HepG2 (cell line): Measurements from ENCODE around the gene INO80C. TPM values are rescaled to one million over a fixed set of nuclear protein-coding genes. Genes with fewer than 3 reads are reported as not detected.

Source experiments
- ATAC-seq: fragments of 200-7000 bp; cut with Tn5 transposase; 3 replicates; pipeline ENCODE4 v1.9.1; 2020; ENCODE audit warnings: mild to moderate bottlenecking, moderate library complexity
- BruUV-seq: library from RNA; stranded (reverse); fragments of 400-500 nt; replicated peaks from 2 replicates; lab custom pipeline; 2021; lab: Mats Ljungman, UMichigan
- CTCF ChIA-PET: fragments of 300-600 bp; formaldehyde crosslinking; extraction: SDS; loops from one replicate; lab custom pipeline; 2021; ENCODE audit warnings: low total read pairs, inconsistent platforms, low intra/inter-chr PET ratio; lab: Yijun Ruan, JAX
- POLR2A ChIA-PET: fragments of 350-600 bp; sonication (Branson Sonifier 250); formaldehyde crosslinking; loops from one replicate; lab custom pipeline; 2020; ENCODE audit warnings: antibody characterized with exemption, inconsistent platforms; lab: Yijun Ruan, JAX
- DNase-seq: peaks from one replicate; pipeline ENCODE4 v3.0.0-alpha.2; 2015; ENCODE audit warnings: low spot score
- FAIRE-seq: peaks from 3 replicates; lab custom pipeline; 2011; peaks lifted over from hg19 to GRCh38; lab: Jason Lieb, UNC
- H2AFZ ChIP-seq: one replicate; pipeline ENCODE4 v1.6.1; 2011; ENCODE audit warnings: low read length, inconsistent platforms
- H3K27ac ChIP-seq: fragments of 300-600 bp; 3 replicates; pipeline ENCODE4 v1.8.0; 2011; ENCODE audit warnings: mixed run types, mild to moderate bottlenecking, mixed read lengths, low read length, inconsistent platforms; ENCODE audit not compliant: insufficient read depth; ENCODE audit errors: extremely low read length
- H3K27me3 ChIP-seq, 2 experiments: fragments of 200-600 bp in 1 of 2; 2 replicates in 1 of 2; 3 replicates in 1 of 2; pipeline versions ENCODE4 v1.6.0 to v1.8.0; 2011; ENCODE audit warnings: low read length in 2 of 2, mild to moderate bottlenecking in 2 of 2, moderate library complexity in 2 of 2, inconsistent platforms in 1 of 2; ENCODE audit not compliant: insufficient read depth in 2 of 2, control insufficient read depth in 1 of 2
- H3K36me3 ChIP-seq, 2 experiments: fragments of 200-600 bp in 1 of 2; replicated peaks in 1 of 2; 2 replicates in 1 of 2; 3 replicates in 1 of 2; pipeline versions ENCODE4 v1.5.1 to v1.8.0; 2011; ENCODE audit warnings: low read length in 2 of 2, inconsistent platforms in 1 of 2; ENCODE audit not compliant: insufficient read depth in 2 of 2, control insufficient read depth in 1 of 2
- H3K4me1 ChIP-seq: 2 replicates; pipeline ENCODE4 v1.5.1; 2012; ENCODE audit warnings: low read length, inconsistent platforms; ENCODE audit not compliant: insufficient read depth
- H3K4me2 ChIP-seq: 2 replicates; pipeline ENCODE4 v1.6.0; 2011; ENCODE audit warnings: low read depth, low read length, inconsistent platforms
- H3K4me3 ChIP-seq, 3 experiments: fragments of 200-600 bp in 1 of 3; sonication (generic), shearing (Covaris generic) in 1 of 3; replicated peaks in 1 of 3; 2 replicates each; pipeline ENCODE4 v1.5.1; 2011 to 2016; ENCODE audit warnings: low read length in 3 of 3, inconsistent platforms in 2 of 3, low read depth in 2 of 3, mild to moderate bottlenecking in 2 of 3, control low read depth in 1 of 3, mixed read lengths in 1 of 3; ENCODE audit not compliant: insufficient read depth in 1 of 3
- H3K79me2 ChIP-seq: one replicate; pipeline ENCODE4 v1.6.1; 2011; ENCODE audit warnings: low read length, inconsistent platforms; ENCODE audit not compliant: insufficient read depth
- H3K9ac ChIP-seq: 2 replicates; pipeline ENCODE4 v1.6.0; 2011; ENCODE audit warnings: mild to moderate bottlenecking, low read depth, low read length, inconsistent platforms; ENCODE audit not compliant: insufficient read depth
- H3K9me3 ChIP-seq: 2 replicates; pipeline ENCODE4 v1.5.1; 2012; ENCODE audit warnings: mild to moderate bottlenecking, low read length
- H4K20me1 ChIP-seq: 2 replicates; pipeline ENCODE4 v1.6.0; 2011; ENCODE audit warnings: inconsistent platforms, mild to moderate bottlenecking, low read length, moderate library complexity; ENCODE audit not compliant: insufficient read depth
- BATF2 ChIP-seq: sonication (generic); formaldehyde crosslinking; IDR thresholded peaks from 2 replicates; pipeline ENCODE4 v1.8.0; 2022; ENCODE audit warnings: mild to moderate bottlenecking, missing genetic modification reagents, moderate library complexity
- ETV6 ChIP-seq: sonication (generic); formaldehyde crosslinking; conservative IDR thresholded peaks from 2 replicates; pipeline ENCODE4 v1.4.0; 2020; ENCODE audit warnings: missing genetic modification reagents
- HMGA1 ChIP-seq: sonication (generic); formaldehyde crosslinking; conservative IDR thresholded peaks from 2 replicates; pipeline ENCODE4 v1.4.0; 2020; ENCODE audit warnings: missing genetic modification reagents
- HOXD1 ChIP-seq: sonication (generic); formaldehyde crosslinking; IDR thresholded peaks from 2 replicates; pipeline ENCODE4 v1.5.0; 2020; ENCODE audit warnings: missing genetic modification reagents
- JUNB ChIP-seq: sonication (generic); formaldehyde crosslinking; IDR thresholded peaks from 2 replicates; pipeline ENCODE4 v1.8.0; 2022; ENCODE audit warnings: missing genetic modification reagents, mild to moderate bottlenecking, borderline replicate concordance
- KAT8 ChIP-seq: IDR thresholded peaks from 2 replicates; pipeline ENCODE4 v1.6.1; 2016; ENCODE audit warnings: missing genetic modification reagents, missing compliant biosample characterization
- POLR2G ChIP-seq: fragments of 200-400 bp; formaldehyde crosslinking; IDR thresholded peaks from 2 replicates; pipeline ENCODE4 v1.6.1; 2018; ENCODE audit warnings: mild to moderate bottlenecking, low read depth, low read length, moderate library complexity
- REPIN1 ChIP-seq: sonication (generic); formaldehyde crosslinking; IDR thresholded peaks from 2 replicates; pipeline ENCODE4 v1.8.0; 2022; ENCODE audit warnings: missing genetic modification reagents, low read depth, mild to moderate bottlenecking, borderline replicate concordance
- SAP130 ChIP-seq: IDR thresholded peaks from 2 replicates; pipeline ENCODE4 v1.6.1; 2016; ENCODE audit warnings: low read depth
- TCF7 ChIP-seq: sonication (generic); IDR thresholded peaks from 2 replicates; pipeline ENCODE4 v1.6.1; 2016; ENCODE audit warnings: antibody characterized with exemption, low read depth
- TOPORS ChIP-seq: sonication (generic); formaldehyde crosslinking; IDR thresholded peaks from 2 replicates; pipeline ENCODE4 v1.8.0; 2023; ENCODE audit warnings: mild to moderate bottlenecking, missing genetic modification reagents
- ZNF230 ChIP-seq: sonication (generic); formaldehyde crosslinking; IDR thresholded peaks from 2 replicates; pipeline ENCODE4 v1.4.0; 2020; ENCODE audit warnings: mild to moderate bottlenecking, missing genetic modification reagents
- ZSCAN12 ChIP-seq: sonication (generic); formaldehyde crosslinking; IDR thresholded peaks from 2 replicates; pipeline ENCODE4 v1.9.0; 2021; ENCODE audit warnings: mild to moderate bottlenecking, missing genetic modification reagents
- WGBS: methylation state at CpG from one replicate; pipeline ENCODE4 v1.1.6; 2017; ENCODE audit warnings: low lambda C conversion rate; 5-methylcytosine and 5-hydroxymethylcytosine counted together
- in situ Hi-C: cut with HindIII; loops from 2 replicates; pipeline ENCODE4 v1.10.0; 2017; ENCODE audit warnings: low pct_unique_long_range_greater_than_20kb; ENCODE audit not compliant: extremely low pct_ligation_motif_present
- intact Hi-C: fragments of 100-400 bp; cut with micrococcal nuclease; formaldehyde crosslinking; loops from one replicate; pipeline ENCODE4 v1.10.0; 2022; ENCODE audit not compliant: unreplicated experiment
- polyA plus RNA-seq, 8 experiments: library from polyadenylated mRNA; depleted of rRNA in 3 of 8; stranded (reverse) in 7 of 8; unstranded in 1 of 8; fragments of >200 nt; fragmentation: Illumina TruSeq in 4 of 8; extraction: Trizol in 4 of 8; gene quantifications; 2 replicates each; pipeline versions ENCODE4 v1.2.1 to v1.2.3, GENCODE V29; 2011 to 2016; ENCODE audit warnings: low read depth in 4 of 8, missing spikeins in 1 of 8, mixed read lengths in 1 of 8; ENCODE audit not compliant: insufficient read depth in 1 of 8
- total RNA-seq, 5 experiments: library from RNA; depleted of rRNA; stranded (reverse); fragments of >200 nt; fragmentation: Illumina TruSeq; extraction: Trizol; gene quantifications; 2 replicates each; pipeline ENCODE4 v1.2.3, GENCODE V29; 2016; ENCODE audit warnings: low read depth in 1 of 5
- TF ChIP-seq, protein P1 (sequence below): sonication (generic); formaldehyde crosslinking; IDR thresholded peaks from 2 replicates; pipeline ENCODE4 v1.4.0; 2020; ENCODE audit warnings: missing genetic modification reagents, mild to moderate bottlenecking, borderline replicate concordance
- TF ChIP-seq, protein P2 (sequence below): conservative IDR thresholded peaks from 2 replicates; pipeline ENCODE4 v1.6.1; 2018; ENCODE audit warnings: missing genetic modification reagents
- TF ChIP-seq, protein P3 (sequence below): sonication (generic); formaldehyde crosslinking; IDR thresholded peaks from 2 replicates; pipeline ENCODE4 v1.4.0; 2020; ENCODE audit warnings: missing genetic modification reagents
- TF ChIP-seq, protein P4 (sequence below): sonication (generic); formaldehyde crosslinking; conservative IDR thresholded peaks from 2 replicates; pipeline ENCODE4 v1.4.0; 2020; ENCODE audit warnings: missing genetic modification reagents
- TF ChIP-seq, protein P5 (sequence below): sonication (generic); formaldehyde crosslinking; IDR thresholded peaks from 2 replicates; pipeline ENCODE4 v1.9.0; 2021; ENCODE audit warnings: missing genetic modification reagents, mild to moderate bottlenecking, borderline replicate concordance

Gene INO80C
- total and polyA plus RNA-seq, 2 of the 13 experiments (the other 11 are each of a cell fraction or from before 2014, with no cell fraction given) = 8.2 to 15.4 TPM

DNA sequence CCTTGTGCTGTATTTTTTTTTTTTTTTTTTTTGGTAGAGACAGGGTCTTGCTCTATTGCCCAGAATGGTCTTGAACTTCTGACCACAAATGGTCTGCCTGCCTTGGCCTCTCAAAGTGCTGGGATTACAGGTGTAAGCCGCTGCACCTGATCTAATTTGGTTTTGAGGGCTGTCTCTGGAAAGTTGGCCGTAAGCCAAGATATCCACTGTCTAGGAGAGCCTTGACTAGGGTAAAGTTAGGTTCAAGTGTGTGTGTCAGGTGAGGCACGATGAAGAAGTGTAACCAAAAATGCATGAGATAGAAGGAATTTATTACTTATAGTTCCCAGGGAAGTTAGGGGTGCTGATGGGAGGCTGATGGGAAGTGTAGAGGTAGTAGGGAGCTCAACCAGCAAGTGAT is 46.7 kb downstream of the INO80C start (continued):
- TF ChIP-seq HMGA1 (no peak), ZNF230 (CRISPR knock-in tag) (no peak)
- TF ChIP-seq, protein P1, sequence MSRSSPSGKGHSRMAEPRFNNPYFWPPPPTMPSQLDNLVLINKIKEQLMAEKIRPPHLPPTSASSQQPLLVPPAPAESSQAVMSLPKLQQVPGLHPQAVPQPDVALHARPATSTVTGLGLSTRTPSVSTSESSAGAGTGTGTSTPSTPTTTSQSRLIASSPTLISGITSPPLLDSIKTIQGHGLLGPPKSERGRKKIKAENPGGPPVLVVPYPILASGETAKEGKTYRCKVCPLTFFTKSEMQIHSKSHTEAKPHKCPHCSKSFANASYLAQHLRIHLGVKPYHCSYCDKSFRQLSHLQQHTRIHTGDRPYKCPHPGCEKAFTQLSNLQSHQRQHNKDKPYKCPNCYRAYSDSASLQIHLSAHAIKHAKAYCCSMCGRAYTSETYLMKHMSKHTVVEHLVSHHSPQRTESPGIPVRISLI (CRISPR knock-in tag) = no peak

GRCh38 chr18:35444636-35445035 is 53.1 kb downstream of the INO80C start:
- 65% methylated on average over 6 of the region's 6 CpGs for WGBS
- BruUV-seq = no TSS peak
- in situ Hi-C loops = no loop called here
- no peaks in the 10 kb centered on the region for H4K20me1 ChIP-seq
- POLR2A ChIA-PET = no interaction called here
- H3K4me1 ChIP-seq = peaks cover 18% of the 10 kb centered on the region
- no peak overlapping the region for H2AFZ ChIP-seq
- no peak overlapping the region for H3K27ac ChIP-seq
- CTCF ChIA-PET = no interaction called here
- H3K9me3 ChIP-seq = no peaks in the 10 kb centered on the region
- DNase-seq = no peak
- H3K36me3 ChIP-seq = no peaks in the 10 kb centered on the region
- no peak overlapping the region for H3K4me3 ChIP-seq
- H3K9ac ChIP-seq = no peak overlapping the region
- no peak overlapping the region for H3K4me2 ChIP-seq
- no peaks in the 10 kb centered on the region for H3K79me2 ChIP-seq
- H3K27me3 ChIP-seq = peaks cover 0 to 2% of the 10 kb centered on the region in 2 experiments; a peak in 2 of 5 replicates
- ATAC-seq = no peak
- intact Hi-C loops = no loop called here
- FAIRE-seq = no peak
- TF ChIP-seq KAT8 (no peak), SAP130 (no peak), REPIN1 (CRISPR knock-in tag) (no peak), ZSCAN12 (CRISPR knock-in tag) (no peak), ETV6 (no peak), JUNB (CRISPR knock-in tag) (no peak), HOXD1 (CRISPR knock-in tag) (no peak), BATF2 (CRISPR knock-in tag) (no peak), POLR2G (no peak), TOPORS (CRISPR knock-in tag) (no peak), TCF7 (no peak)
- TF ChIP-seq, protein P2, sequence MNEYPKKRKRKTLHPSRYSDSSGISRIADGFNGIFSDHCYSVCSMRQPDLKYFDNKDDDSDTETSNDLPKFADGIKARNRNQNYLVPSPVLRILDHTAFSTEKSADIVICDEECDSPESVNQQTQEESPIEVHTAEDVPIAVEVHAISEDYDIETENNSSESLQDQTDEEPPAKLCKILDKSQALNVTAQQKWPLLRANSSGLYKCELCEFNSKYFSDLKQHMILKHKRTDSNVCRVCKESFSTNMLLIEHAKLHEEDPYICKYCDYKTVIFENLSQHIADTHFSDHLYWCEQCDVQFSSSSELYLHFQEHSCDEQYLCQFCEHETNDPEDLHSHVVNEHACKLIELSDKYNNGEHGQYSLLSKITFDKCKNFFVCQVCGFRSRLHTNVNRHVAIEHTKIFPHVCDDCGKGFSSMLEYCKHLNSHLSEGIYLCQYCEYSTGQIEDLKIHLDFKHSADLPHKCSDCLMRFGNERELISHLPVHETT (CRISPR knock-in tag) = no peak
- TF ChIP-seq, protein P3, sequence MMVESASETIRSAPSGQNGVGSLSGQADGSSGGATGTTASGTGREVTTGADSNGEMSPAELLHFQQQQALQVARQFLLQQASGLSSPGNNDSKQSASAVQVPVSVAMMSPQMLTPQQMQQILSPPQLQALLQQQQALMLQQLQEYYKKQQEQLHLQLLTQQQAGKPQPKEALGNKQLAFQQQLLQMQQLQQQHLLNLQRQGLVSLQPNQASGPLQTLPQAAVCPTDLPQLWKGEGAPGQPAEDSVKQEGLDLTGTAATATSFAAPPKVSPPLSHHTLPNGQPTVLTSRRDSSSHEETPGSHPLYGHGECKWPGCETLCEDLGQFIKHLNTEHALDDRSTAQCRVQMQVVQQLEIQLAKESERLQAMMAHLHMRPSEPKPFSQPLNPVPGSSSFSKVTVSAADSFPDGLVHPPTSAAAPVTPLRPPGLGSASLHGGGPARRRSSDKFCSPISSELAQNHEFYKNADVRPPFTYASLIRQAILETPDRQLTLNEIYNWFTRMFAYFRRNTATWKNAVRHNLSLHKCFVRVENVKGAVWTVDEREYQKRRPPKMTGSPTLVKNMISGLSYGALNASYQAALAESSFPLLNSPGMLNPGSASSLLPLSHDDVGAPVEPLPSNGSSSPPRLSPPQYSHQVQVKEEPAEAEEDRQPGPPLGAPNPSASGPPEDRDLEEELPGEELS = no peak
- TF ChIP-seq, protein P4, sequence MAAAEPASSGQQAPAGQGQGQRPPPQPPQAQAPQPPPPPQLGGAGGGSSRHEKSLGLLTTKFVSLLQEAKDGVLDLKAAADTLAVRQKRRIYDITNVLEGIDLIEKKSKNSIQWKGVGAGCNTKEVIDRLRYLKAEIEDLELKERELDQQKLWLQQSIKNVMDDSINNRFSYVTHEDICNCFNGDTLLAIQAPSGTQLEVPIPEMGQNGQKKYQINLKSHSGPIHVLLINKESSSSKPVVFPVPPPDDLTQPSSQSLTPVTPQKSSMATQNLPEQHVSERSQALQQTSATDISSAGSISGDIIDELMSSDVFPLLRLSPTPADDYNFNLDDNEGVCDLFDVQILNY = no peak
- TF ChIP-seq, protein P5, sequence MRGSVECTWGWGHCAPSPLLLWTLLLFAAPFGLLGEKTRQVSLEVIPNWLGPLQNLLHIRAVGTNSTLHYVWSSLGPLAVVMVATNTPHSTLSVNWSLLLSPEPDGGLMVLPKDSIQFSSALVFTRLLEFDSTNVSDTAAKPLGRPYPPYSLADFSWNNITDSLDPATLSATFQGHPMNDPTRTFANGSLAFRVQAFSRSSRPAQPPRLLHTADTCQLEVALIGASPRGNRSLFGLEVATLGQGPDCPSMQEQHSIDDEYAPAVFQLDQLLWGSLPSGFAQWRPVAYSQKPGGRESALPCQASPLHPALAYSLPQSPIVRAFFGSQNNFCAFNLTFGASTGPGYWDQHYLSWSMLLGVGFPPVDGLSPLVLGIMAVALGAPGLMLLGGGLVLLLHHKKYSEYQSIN (CRISPR knock-in tag) = no peak
